H7 (cell line): ENCODE measurements around the gene SDHAF4. TPM values are rescaled to one million over a fixed set of nuclear protein-coding genes. Genes with fewer than 3 reads are reported as not detected.
"Not testable (repeated sequence)": the region's sequence is repeated elsewhere in the genome, so short reads cannot be mapped to it uniquely, and the experiment has no call there.

Source experiments
- DNase-seq: peaks from one replicate; pipeline ENCODE4 v3.0.0; 2012
- H3K27me3 ChIP-seq: 2 replicates; pipeline ENCODE4 v1.6.0; 2011; ENCODE audit warnings: mild to moderate bottlenecking, low read length; ENCODE audit not compliant: control insufficient read depth, insufficient read depth
- H3K36me3 ChIP-seq: replicated peaks from 2 replicates; pipeline ENCODE4 v1.5.1; 2011; ENCODE audit warnings: low read length; ENCODE audit not compliant: control insufficient read depth, insufficient read depth
- H3K4me3 ChIP-seq: 2 replicates; pipeline ENCODE4 v1.5.1; 2011; ENCODE audit warnings: low read depth, mild to moderate bottlenecking, control low read depth, low read length, moderate library complexity; ENCODE audit not compliant: insufficient read depth
- total RNA-seq: library from RNA; depleted of rRNA; stranded (reverse); fragments of >200 nt; shearing (Covaris generic); gene quantifications from 2 replicates; pipeline ENCODE4 v1.2.3, GENCODE V29; 2014; rRNA removed

SDHAF4 gene
- 30.1 and 32.3 TPM in 2 replicates for total RNA-seq

- DNase-seq = peak; percentile 97
- Histone ChIP-seq H3K27me3 (no peaks in the 10 kb centered on the region; the same call in 1 of the 2 replicates), H3K36me3 (peaks cover 2% of the 10 kb centered on the region; the same call in 1 of the 2 replicates), H3K4me3 (peak within 1 kb of the TSS; percentile 88)
Measured at GRCh38 chr6:70566751-70567382, at the start of gene SDHAF4. Gene SDHAF4 (plus strand): TSS chr6:70566930. CDS start chr6:70566941, 11 bp downstream.

- no peak for DNase-seq
- no peaks in the 10 kb centered on the region for H3K36me3 ChIP-seq
- H3K27me3 ChIP-seq = no peaks in the 10 kb centered on the region
- H3K4me3 ChIP-seq = no peak overlapping the region
Measured at GRCh38 chr6:70518723-70519122, 48.0 kb upstream of the SDHAF4 start.

GRCh38 chr6:70520575-70520974 lies 46.2 kb upstream of the SDHAF4 start:
- Histone ChIP-seq H3K36me3 (no peaks in the 10 kb centered on the region; the same call in 1 of the 2 replicates), H3K27me3 (no peaks in the 10 kb centered on the region), H3K4me3 (no peak overlapping the region)
- peak; percentile 5 for DNase-seq

- Histone ChIP-seq H3K27me3 (no peaks in the 10 kb centered on the region), H3K4me3 (no peak overlapping the region), H3K36me3 (no peaks in the 10 kb centered on the region; the same call in 1 of the 2 replicates)
- DNase-seq = no peak
Measured at GRCh38 chr6:70524721-70525286, 41.9 kb upstream of the SDHAF4 start.

- Histone ChIP-seq H3K27me3 (no peaks in the 10 kb centered on the region), H3K36me3 (no peaks in the 10 kb centered on the region; the same call in 1 of the 2 replicates), H3K4me3 (no peak overlapping the region)
- no peak for DNase-seq
Measured at GRCh38 chr6:70527071-70527737, 39.5 kb upstream of the SDHAF4 start.

GRCh38 chr6:70530023-70530422 lies 36.7 kb upstream of the SDHAF4 start:
- no peak for DNase-seq
- no peak overlapping the region for H3K4me3 ChIP-seq
- H3K36me3 ChIP-seq = no peaks in the 10 kb centered on the region; the same call in 1 of the 2 replicates
- H3K27me3 ChIP-seq = no peaks in the 10 kb centered on the region

GRCh38 chr6:70531133-70531532 lies 35.6 kb upstream of the SDHAF4 start:
- Histone ChIP-seq H3K4me3 (no peak overlapping the region), H3K27me3 (no peaks in the 10 kb centered on the region), H3K36me3 (no peaks in the 10 kb centered on the region)
- no peak for DNase-seq

GRCh38 chr6:70537266-70537665 lies 29.5 kb upstream of the SDHAF4 start:
- H3K36me3 ChIP-seq = peaks cover 3% of the 10 kb centered on the region; the same call in 1 of the 2 replicates
- no peak for DNase-seq
- no peaks in the 10 kb centered on the region for H3K27me3 ChIP-seq
- H3K4me3 ChIP-seq = no peak overlapping the region

- H3K4me3 ChIP-seq = no peak overlapping the region
- H3K36me3 ChIP-seq = peaks cover 3% of the 10 kb centered on the region; the same call in 1 of the 2 replicates
- no peaks in the 10 kb centered on the region for H3K27me3 ChIP-seq
- DNase-seq = no peak
Measured at GRCh38 chr6:70538376-70538775, 28.4 kb upstream of the SDHAF4 start.

- Histone ChIP-seq H3K36me3 (no peaks in the 10 kb centered on the region; the same call in 1 of the 2 replicates), H3K4me3 (no peak overlapping the region), H3K27me3 (no peaks in the 10 kb centered on the region)
- peak; percentile 13 for DNase-seq
Measured at GRCh38 chr6:70547313-70547712, 19.4 kb upstream of the SDHAF4 start.

- DNase-seq = no peak
- no peaks in the 10 kb centered on the region; the same call in 1 of the 2 replicates for H3K36me3 ChIP-seq
- no peak overlapping the region for H3K4me3 ChIP-seq
- H3K27me3 ChIP-seq = no peaks in the 10 kb centered on the region
Measured at GRCh38 chr6:70547905-70548304, 18.8 kb upstream of the SDHAF4 start.

- Histone ChIP-seq H3K36me3 (no peaks in the 10 kb centered on the region; the same call in 1 of the 2 replicates), H3K4me3 (no peak overlapping the region), H3K27me3 (no peaks in the 10 kb centered on the region)
- DNase-seq = no peak
Measured at GRCh38 chr6:70549327-70549726, 17.4 kb upstream of the SDHAF4 start.

GRCh38 chr6:70551566-70551965 lies 15.2 kb upstream of the SDHAF4 start:
- no peak for DNase-seq
- no peaks in the 10 kb centered on the region for H3K27me3 ChIP-seq
- no peak overlapping the region for H3K4me3 ChIP-seq
- no peaks in the 10 kb centered on the region; the same call in 1 of the 2 replicates for H3K36me3 ChIP-seq

GRCh38 chr6:70552286-70552940 lies 14.3 kb upstream of the SDHAF4 start:
- H3K36me3 ChIP-seq, H3K4me3 ChIP-seq, DNase-seq, H3K27me3 ChIP-seq: not testable (repeated sequence)
